HUES6 (cell line): ENCODE results near the gene SMARCE1.
"Not testable (repeated sequence)": the region's sequence is repeated elsewhere in the genome, so short reads cannot be mapped to it uniquely, and the experiment has no call there.

Experiments
- H3K27ac ChIP-seq: 2 replicates; pipeline ENCODE4 v1.7.0; 2013; ENCODE audit warnings: low read depth, mild to moderate bottlenecking, low read length, inconsistent platforms
- H3K27me3 ChIP-seq: 2 replicates; pipeline ENCODE4 v1.6.1; 2013; ENCODE audit warnings: low read length; ENCODE audit not compliant: control insufficient read depth, insufficient read depth
- H3K36me3 ChIP-seq: 2 replicates; pipeline ENCODE4 v1.6.1; 2013; ENCODE audit warnings: low read length; ENCODE audit not compliant: control insufficient read depth, insufficient read depth
- H3K4me1 ChIP-seq: 2 replicates; pipeline ENCODE4 v1.6.1; 2013; ENCODE audit warnings: low read length; ENCODE audit not compliant: control insufficient read depth, insufficient read depth
- H3K4me3 ChIP-seq: 2 replicates; pipeline ENCODE4 v1.5.1; 2013; ENCODE audit warnings: low read depth, low read length
- H3K9ac ChIP-seq: one replicate; pipeline ENCODE4 v1.6.1; 2013; ENCODE audit warnings: mild to moderate bottlenecking, low read length
- H3K9me3 ChIP-seq: 2 replicates; pipeline ENCODE4 v1.6.1; 2013; ENCODE audit warnings: low read depth, low read length; ENCODE audit not compliant: control insufficient read depth, insufficient read depth

Gene SMARCE1

DNA sequence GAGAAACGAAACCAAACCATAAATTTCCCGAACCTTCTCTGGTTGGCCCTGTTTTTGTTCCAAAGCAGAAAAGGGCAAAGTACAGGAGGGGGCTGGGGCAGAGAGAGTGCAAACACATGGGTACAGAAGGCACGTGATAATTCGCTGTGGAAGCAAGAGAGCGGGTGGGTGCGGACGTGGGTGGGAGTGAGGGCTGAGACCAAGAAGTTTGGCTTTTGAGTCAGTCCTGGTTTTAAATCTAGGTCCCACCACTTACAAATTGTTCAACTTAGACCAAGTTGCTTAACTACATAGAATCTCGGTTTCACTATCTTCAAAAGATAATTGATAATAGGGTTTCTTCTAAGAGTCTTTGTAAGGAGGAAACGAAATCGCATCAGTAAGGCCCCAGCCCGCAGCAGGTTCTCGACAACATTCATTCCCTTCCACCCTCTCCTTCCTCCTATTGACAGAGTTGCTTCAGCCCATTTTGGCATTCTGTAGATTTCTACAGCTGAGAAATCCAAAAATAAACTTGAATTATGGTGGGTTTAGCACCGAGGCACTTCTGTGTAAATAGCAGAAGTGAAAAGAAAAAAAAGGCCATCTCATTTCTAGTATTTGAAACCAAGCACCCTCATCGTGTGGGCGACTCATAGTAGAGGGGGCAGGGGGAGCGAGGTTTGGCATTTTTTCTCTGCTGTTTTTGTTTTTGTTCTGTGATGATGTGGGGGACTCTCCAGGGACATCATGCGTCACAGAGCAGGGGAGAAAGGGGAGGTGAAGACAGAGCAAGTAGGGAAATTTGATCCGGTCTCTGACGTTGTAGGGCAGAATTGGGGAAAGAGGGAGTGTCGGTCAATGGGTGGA, 48.8 kb downstream of the SMARCE1 start:
- H3K4me1 ChIP-seq: no peaks in the 10 kb centered on the region
- H3K4me3 ChIP-seq: no peak overlapping the region
- no peaks in the 10 kb centered on the region for H3K27me3 ChIP-seq

DNA sequence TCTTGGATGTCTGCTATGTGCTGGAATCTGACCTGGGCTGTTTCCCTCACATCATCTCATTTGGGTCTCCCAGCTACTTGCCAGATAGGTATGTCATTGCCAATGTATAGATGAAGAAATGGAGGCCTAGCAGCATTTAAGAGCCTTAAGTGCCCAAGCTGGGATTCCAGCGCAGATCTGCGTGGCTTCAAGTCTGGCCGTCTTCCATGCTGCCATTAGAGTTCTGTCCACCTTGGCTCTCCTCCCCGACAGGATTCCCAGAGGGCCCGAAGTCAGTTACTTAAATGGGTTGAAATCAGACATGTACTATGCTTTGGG, 49.4 kb downstream of the SMARCE1 start:
- no peak overlapping the region for H3K27ac ChIP-seq
- no peaks in the 10 kb centered on the region for H3K27me3 ChIP-seq
- no peak overlapping the region for H3K9ac ChIP-seq
- no peaks in the 10 kb centered on the region; the same call in 1 of the 2 replicates for H3K9me3 ChIP-seq
- no peak overlapping the region for H3K4me3 ChIP-seq
- no peaks in the 10 kb centered on the region for H3K36me3 ChIP-seq
- no peaks in the 10 kb centered on the region for H3K4me1 ChIP-seq

More for the DNA sequence above, 48.8 kb downstream of the SMARCE1 start:
- Histone ChIP-seq H3K9ac (no peak overlapping the region), H3K36me3 (no peaks in the 10 kb centered on the region), H3K27ac (no peak overlapping the region), H3K9me3 (no peaks in the 10 kb centered on the region; the same call in 1 of the 2 replicates)

DNA sequence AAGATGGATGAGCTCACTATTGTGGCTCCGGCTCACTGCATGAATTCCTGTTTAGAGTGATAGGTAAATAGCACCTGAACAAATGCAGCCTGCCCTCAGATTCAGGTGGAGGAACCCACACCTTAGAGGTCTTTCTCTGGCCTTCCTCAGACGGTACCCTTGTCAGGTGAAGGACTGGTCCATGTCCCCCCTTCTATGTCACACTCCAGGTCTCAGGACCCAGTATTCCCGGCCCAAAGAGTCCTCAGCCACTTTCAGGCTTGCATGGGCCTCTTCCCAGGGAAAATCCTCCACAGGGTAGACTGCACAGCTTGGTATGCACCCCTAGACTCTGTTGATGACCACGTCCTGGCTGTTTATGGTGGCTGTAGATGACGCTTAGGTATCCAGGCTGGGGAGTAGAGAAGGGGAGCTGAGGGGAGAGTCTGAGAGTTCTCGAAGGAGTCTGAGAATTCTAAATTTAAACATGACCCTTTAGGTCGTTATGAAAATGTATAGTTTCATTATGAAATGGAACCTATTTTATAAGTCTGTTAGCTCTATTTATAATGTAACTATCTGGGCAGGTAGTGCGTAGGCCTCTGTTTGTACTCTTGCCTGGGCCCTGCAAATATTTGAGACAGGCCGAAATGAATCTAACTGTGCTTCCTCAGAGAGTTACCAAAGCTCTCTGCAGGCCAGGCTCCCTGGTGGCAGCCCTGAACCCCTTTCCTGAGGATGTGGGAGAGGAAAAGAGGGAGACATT, 49.9 kb downstream of the SMARCE1 start:
- H3K4me1 ChIP-seq: no peaks in the 10 kb centered on the region
- H3K27me3 ChIP-seq: no peaks in the 10 kb centered on the region
- no peak overlapping the region for H3K9ac ChIP-seq
- H3K36me3 ChIP-seq: no peaks in the 10 kb centered on the region
- no peak overlapping the region for H3K27ac ChIP-seq
- no peaks in the 10 kb centered on the region; the same call in 1 of the 2 replicates for H3K9me3 ChIP-seq
- H3K4me3 ChIP-seq: no peak overlapping the region

DNA sequence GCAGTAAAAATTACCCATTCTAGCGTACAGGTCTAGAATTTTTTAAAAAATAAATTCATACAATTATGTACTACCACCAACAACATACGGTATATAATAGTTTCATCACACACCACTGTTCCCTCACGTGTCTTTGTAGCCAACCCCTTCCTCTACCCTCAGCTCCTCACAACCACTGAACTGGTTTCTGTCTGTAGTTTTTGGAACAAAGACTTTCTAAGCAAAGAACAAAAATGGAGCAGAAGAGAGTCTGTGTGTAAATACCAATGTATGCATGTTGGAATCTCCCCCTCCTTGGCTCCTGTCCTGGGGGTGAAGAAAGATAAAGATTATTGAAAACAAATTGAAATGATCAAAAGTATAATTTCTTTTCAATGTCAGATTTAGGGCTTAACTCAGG, 50.5 kb downstream of the SMARCE1 start:
- H3K27ac ChIP-seq: no peak overlapping the region
- no peak overlapping the region for H3K9ac ChIP-seq
- no peaks in the 10 kb centered on the region; the same call in 1 of the 2 replicates for H3K9me3 ChIP-seq
- no peak overlapping the region for H3K4me3 ChIP-seq
- no peaks in the 10 kb centered on the region for H3K27me3 ChIP-seq
- no peaks in the 10 kb centered on the region for H3K36me3 ChIP-seq
- no peaks in the 10 kb centered on the region for H3K4me1 ChIP-seq

DNA sequence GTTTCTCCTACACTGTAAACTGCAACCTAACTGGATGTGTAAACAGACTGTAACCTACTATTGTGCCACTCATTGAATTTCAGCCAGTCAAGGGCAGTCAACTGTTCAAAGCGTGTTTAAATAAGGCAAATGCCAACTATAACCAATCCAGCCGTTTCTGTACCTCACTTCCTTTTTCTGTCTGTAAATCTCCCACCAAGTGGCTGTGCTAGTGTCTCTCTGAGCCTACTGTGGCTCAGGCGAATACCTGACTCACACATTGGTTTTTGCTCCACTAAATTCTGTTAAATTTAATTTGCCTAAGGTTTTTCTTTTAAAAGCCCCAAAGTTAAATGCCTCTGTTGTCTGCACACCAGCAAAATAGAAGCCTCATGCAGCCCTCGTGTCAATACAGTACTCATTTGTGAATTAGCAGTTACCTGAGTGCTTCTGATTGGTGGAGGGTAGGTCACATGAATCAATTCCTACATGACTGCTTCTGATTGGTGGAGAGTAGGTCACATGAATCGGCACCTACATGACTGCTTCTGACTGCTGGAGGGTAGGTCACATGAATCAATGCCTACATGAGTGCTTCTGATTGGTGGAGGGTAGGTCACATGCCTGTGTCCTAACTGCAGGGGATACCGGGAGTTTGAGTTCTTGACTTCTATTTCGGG, 51.2 kb downstream of the SMARCE1 start:
- H3K27ac ChIP-seq: no peak overlapping the region

DNA sequence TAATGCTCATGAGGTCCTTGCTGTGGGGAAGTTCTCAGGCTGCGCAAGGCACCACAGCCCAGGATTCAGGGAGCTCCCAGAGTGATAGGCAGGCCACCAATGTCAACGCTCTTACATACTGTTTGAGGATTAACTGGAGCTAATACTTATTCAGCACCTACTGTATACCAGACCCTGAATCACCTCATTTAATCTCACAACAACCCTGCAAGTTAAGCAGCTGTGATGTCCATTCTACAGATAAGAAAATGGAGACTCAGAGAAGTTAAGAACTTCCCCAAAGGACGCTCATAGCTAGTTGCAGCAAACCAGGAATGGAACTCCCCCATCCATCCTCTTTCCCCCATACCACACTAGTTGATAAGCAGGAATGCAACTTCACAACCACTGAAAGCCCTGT, 56.9 kb downstream of the SMARCE1 start:
- H3K36me3 ChIP-seq: no peaks in the 10 kb centered on the region

More for the DNA sequence above, 51.2 kb downstream of the SMARCE1 start:
- H3K4me1 ChIP-seq: no peaks in the 10 kb centered on the region
- H3K27me3 ChIP-seq: no peaks in the 10 kb centered on the region
- no peaks in the 10 kb centered on the region; the same call in 1 of the 2 replicates for H3K9me3 ChIP-seq
- H3K9ac ChIP-seq: no peak overlapping the region
- H3K36me3 ChIP-seq: no peaks in the 10 kb centered on the region
- no peak overlapping the region for H3K4me3 ChIP-seq

DNA sequence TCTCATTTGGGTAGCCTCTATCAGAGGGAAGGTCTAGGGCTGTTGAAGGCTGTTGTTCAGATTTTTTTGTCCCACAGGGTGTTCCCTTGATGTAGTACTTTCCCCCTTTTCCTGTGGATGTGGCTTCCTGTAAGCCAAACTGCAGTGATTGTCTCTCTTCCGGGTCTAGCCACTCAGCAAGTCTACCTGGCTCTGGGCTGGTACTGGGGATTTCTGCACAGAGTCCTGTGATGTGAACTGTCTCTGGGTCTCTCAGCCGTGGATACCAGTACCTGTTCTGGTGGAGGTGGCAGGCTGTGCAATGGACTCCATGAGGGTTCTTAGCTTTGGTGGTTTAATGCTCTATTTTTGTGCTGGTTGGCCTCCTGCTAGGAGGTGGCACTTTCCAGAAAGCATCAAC, 59.1 kb downstream of the SMARCE1 start:
- Histone ChIP-seq H3K9me3 (no peaks in the 10 kb centered on the region), H3K9ac (no peak overlapping the region), H3K27ac (no peak overlapping the region), H3K4me1 (no peaks in the 10 kb centered on the region), H3K36me3 (no peaks in the 10 kb centered on the region), H3K4me3 (no peak overlapping the region), H3K27me3 (no peaks in the 10 kb centered on the region)

More for the DNA sequence above, 56.9 kb downstream of the SMARCE1 start:
- Histone ChIP-seq H3K27me3 (no peaks in the 10 kb centered on the region), H3K9me3 (no peaks in the 10 kb centered on the region), H3K9ac (no peak overlapping the region), H3K4me3 (no peak overlapping the region), H3K4me1 (no peaks in the 10 kb centered on the region), H3K27ac (no peak overlapping the region)

DNA sequence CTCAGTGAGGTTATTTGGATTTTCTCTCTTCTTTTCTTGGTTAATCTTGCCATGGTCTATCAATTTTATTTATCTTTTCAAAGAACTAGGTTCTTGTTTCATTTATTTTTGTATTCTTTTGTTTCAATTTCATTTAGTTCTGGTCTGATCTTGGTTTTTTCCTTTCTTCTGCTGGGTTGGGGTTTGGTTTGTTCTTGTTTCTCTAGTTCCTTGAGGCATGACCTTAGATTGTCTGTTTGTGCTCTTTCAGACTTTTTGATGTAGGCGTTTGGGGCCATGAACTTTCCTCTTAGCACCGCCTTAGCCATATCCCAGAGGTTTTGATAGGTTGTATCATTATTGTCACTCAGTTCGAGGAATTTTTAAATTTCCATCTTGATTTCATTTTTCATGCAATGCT, 61.4 kb downstream of the SMARCE1 start:
- not testable (repeated sequence) for H3K4me3 ChIP-seq, H3K27me3 ChIP-seq, H3K9me3 ChIP-seq, H3K36me3 ChIP-seq, H3K27ac ChIP-seq, H3K9ac ChIP-seq, H3K4me1 ChIP-seq

DNA sequence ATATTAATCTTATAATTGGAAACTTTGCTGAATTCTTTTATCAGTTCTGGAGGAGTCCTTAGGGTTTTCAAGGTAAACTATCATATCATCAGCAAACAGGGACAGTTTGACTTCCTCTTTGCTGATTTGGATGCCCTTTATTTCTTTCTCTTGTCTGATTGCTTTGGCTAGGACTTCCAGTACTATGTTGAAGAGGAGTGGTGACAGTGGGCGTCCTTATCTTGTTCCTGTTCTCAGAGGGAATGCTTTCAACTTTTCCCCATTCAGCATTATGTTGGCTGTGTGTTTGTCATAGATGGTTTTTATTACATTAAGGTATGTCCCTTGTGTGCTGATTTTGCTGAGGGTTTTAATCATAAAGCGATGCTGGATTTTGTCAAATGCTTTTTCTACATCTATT, 62.7 kb downstream of the SMARCE1 start:
- not testable (repeated sequence) for H3K9ac ChIP-seq, H3K9me3 ChIP-seq

DNA sequence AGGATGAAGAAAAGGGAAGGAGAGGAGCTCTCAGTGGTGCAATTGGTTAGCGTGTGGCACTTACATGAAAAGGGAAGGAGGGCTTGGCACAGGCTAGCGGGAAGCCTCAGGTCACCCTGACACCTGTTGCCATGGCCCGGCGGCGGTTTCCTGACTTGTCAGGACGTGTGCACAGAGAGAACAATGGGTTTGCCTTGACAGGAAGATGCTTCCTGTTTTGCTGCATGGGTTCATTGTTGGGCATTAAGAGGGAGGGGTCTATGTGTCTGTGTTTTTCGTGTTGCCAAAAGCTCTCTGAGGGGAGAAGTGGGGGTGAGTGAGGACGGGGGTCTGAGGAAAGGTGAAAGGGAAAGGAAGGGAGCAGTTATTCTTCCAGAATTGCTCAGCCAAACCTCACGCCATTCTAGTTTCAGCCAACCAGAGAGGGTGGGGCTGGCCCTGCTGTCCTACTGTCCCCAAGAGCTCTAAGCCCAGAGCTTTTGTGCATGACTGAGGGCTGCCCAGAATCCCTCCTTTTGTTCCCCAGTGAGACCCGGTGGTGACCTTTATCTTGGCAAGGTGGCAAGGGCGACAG, 65.2 kb downstream of the SMARCE1 start:
- Histone ChIP-seq H3K9ac (no peak overlapping the region), H3K36me3 (no peaks in the 10 kb centered on the region), H3K4me1 (no peaks in the 10 kb centered on the region), H3K9me3 (no peaks in the 10 kb centered on the region), H3K4me3 (no peak overlapping the region), H3K27me3 (no peaks in the 10 kb centered on the region), H3K27ac (no peak overlapping the region)

More for the DNA sequence above, 62.7 kb downstream of the SMARCE1 start:
- H3K27ac ChIP-seq, H3K4me3 ChIP-seq, H3K27me3 ChIP-seq, H3K4me1 ChIP-seq, H3K36me3 ChIP-seq: not testable (repeated sequence)
